Measurements from ENCODE around the gene MYOF. TPM values are rescaled to one million over a fixed set of nuclear protein-coding genes. Genes with fewer than 3 reads are reported as not detected.

The MYOF gene
- total RNA-seq, 4 donors from 2014 or later: 4.1 to 10.3 (median 6.3) TPM

- intact Hi-C loops (cut with DNase I; ENCODE audit: low total_unique reads) (no loop called here), in situ Hi-C loops (cut with MboI; ENCODE audit: low sequenced_read_pairs in 4 of 4) (no loop called here)
- Histone ChIP-seq H3K27me3 (no peaks in the 10 kb centered on the region), H3K27ac (no peak overlapping the region), H3K9me3 (no peaks in the 10 kb centered on the region), H3K4me1 (peaks cover 0 to 3% of the 10 kb centered on the region in 2 donors), H3K36me3 (no peaks in the 10 kb centered on the region), H3K4me3 (no peak overlapping the region)
- ATAC-seq: no peak
- DNase-seq: no peak
- TF ChIP-seq CTCF (IDR thresholded peaks at IDR 0.05 in 4 of 5, conservative IDR thresholded peaks at IDR 0.05 in 1 of 5) (no peak), POLR2A (IDR thresholded peaks at IDR 0.05) (no peak)
These were observed 69.3 kb downstream of the MYOF start for GRCh38 chr10:93412801-93413200.

- ATAC-seq: no peak
- intact Hi-C loops (cut with DNase I; ENCODE audit: low total_unique reads): no loop called here
- in situ Hi-C loops (cut with MboI; ENCODE audit: low sequenced_read_pairs in 4 of 4): no loop called here
These were observed 71.3 kb downstream of the MYOF start for GRCh38 chr10:93410697-93411348.

GRCh38 chr10:93408783-93409182 lies 73.4 kb downstream of the MYOF start:
- in situ Hi-C loops (cut with MboI; ENCODE audit: low sequenced_read_pairs in 4 of 4) (no loop called here), intact Hi-C loops (cut with DNase I; ENCODE audit: low total_unique reads) (no loop called here)
- Histone ChIP-seq H3K4me1 (no peaks in the 10 kb centered on the region), H3K9me3 (no peaks in the 10 kb centered on the region), H3K27ac (no peak overlapping the region), H3K4me3 (no peak overlapping the region), H3K27me3 (no peaks in the 10 kb centered on the region), H3K36me3 (no peaks in the 10 kb centered on the region)
- DNase-seq (no peak), ATAC-seq (no peak)
- TF ChIP-seq CTCF (IDR thresholded peaks at IDR 0.05 in 4 of 5, conservative IDR thresholded peaks at IDR 0.05 in 1 of 5) (no peak), POLR2A (IDR thresholded peaks at IDR 0.05) (no peak)

More at GRCh38 chr10:93410697-93411348, 71.3 kb downstream of the MYOF start:
- no peak overlapping the region for H3K4me3 ChIP-seq
- H3K27ac ChIP-seq: no peak overlapping the region
- no peak for TF ChIP-seq POLR2A (IDR thresholded peaks at IDR 0.05)
- no peak for TF ChIP-seq CTCF (IDR thresholded peaks at IDR 0.05 in 4 of 5, conservative IDR thresholded peaks at IDR 0.05 in 1 of 5)
- H3K27me3 ChIP-seq: no peaks in the 10 kb centered on the region
- no peak for DNase-seq
- no peaks in the 10 kb centered on the region for H3K9me3 ChIP-seq
- no peaks in the 10 kb centered on the region for H3K4me1 ChIP-seq
- H3K36me3 ChIP-seq: no peaks in the 10 kb centered on the region

- no peak for ATAC-seq
- Histone ChIP-seq H3K9me3 (no peaks in the 10 kb centered on the region), H3K27ac (no peak overlapping the region), H3K36me3 (no peaks in the 10 kb centered on the region), H3K4me3 (no peak overlapping the region), H3K27me3 (no peaks in the 10 kb centered on the region), H3K4me1 (no peaks in the 10 kb centered on the region)
- in situ Hi-C loops (cut with MboI; ENCODE audit: low sequenced_read_pairs in 4 of 4): no loop called here
- TF ChIP-seq POLR2A (IDR thresholded peaks at IDR 0.05): no peak
- intact Hi-C loops (cut with DNase I; ENCODE audit: low total_unique reads): no loop called here
- no peak for DNase-seq
These were observed 75.6 kb downstream of the MYOF start for GRCh38 chr10:93406364-93407145.

- in situ Hi-C loops (cut with MboI; ENCODE audit: low sequenced_read_pairs in 4 of 4) (no loop called here), intact Hi-C loops (cut with DNase I; ENCODE audit: low total_unique reads) (no loop called here)
- no peaks in the 10 kb centered on the region for H3K4me1 ChIP-seq
- ATAC-seq: no peak
- H3K27me3 ChIP-seq: no peaks in the 10 kb centered on the region
- no peaks in the 10 kb centered on the region for H3K9me3 ChIP-seq
- TF ChIP-seq POLR2A (IDR thresholded peaks at IDR 0.05): no peak
- no peak for TF ChIP-seq CTCF (IDR thresholded peaks at IDR 0.05 in 4 of 5, conservative IDR thresholded peaks at IDR 0.05 in 1 of 5)
- no peak overlapping the region for H3K27ac ChIP-seq
- H3K4me3 ChIP-seq: no peak overlapping the region
- no peaks in the 10 kb centered on the region for H3K36me3 ChIP-seq
- DNase-seq: no peak
These were observed 78.1 kb downstream of the MYOF start for GRCh38 chr10:93404048-93404354.
